ENCODE data around the gene SLC7A7. TPM values are rescaled to one million over a fixed set of nuclear protein-coding genes. Genes with fewer than 3 reads are reported as not detected.

SLC7A7 gene
- total and polyA plus RNA-seq, 2 of the 13 experiments (the other 11 are each of a cell fraction or from before 2014, with no cell fraction given), result 0.13 to 0.63 TPM

DNA sequence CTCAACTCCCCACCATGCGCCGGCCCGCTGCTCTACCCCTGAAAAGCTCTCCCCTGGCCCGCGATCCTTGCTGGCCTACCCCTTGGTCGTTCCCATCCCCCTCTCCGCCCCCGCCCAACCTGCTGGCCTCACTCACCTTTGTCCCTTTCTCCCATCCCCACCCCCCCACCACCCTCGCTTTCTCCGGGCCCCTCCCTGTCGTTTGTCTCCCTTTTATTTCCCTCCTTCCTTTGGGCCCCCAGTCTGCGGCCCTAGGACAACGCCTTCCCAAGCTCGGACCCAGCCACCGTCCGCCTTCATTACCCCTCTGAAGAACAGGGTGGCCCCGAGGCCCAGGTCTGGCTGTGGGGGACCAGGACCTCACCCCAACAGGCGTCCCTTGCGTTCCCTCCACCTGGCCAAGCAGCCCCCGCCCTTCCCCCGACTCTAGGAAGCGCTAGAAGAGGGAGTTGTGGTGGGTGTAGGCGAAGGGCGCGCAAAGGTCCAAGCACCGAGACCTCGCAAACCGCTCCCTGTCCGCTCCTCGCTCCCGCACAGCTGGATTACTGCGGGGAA is 6.9 kb upstream of the SLC7A7 start (continued):
- TF ChIP-seq ZNF687 (CRISPR knock-in tag; IDR thresholded peaks at IDR 0.05), result 0 out of 2 replicates have a peak, but pooled peaks have one; percentile 30
- peak; percentile 14 for TF ChIP-seq TAF15 (IDR thresholded peaks at IDR 0.05; ENCODE audit: low read depth, low read length, poor library complexity, severe bottlenecking)
- TF ChIP-seq HIVEP1 (CRISPR knock-in tag; IDR thresholded peaks at IDR 0.05), result 0 out of 2 replicates have a peak, but pooled peaks have one; percentile 29
- TF ChIP-seq MXD1 (CRISPR knock-in tag; IDR thresholded peaks at IDR 0.05), result 0 out of 2 replicates have a peak, but pooled peaks have one; percentile 35
- no peak for TF ChIP-seq ZNF629 (CRISPR knock-in tag; conservative IDR thresholded peaks at IDR 0.05)
- 0 out of 2 replicates have a peak, but pooled peaks have one; percentile 43 for TF ChIP-seq ZNF550 (CRISPR knock-in tag; IDR thresholded peaks at IDR 0.05; ENCODE audit: borderline replicate concordance)
- TF ChIP-seq, protein P1, sequence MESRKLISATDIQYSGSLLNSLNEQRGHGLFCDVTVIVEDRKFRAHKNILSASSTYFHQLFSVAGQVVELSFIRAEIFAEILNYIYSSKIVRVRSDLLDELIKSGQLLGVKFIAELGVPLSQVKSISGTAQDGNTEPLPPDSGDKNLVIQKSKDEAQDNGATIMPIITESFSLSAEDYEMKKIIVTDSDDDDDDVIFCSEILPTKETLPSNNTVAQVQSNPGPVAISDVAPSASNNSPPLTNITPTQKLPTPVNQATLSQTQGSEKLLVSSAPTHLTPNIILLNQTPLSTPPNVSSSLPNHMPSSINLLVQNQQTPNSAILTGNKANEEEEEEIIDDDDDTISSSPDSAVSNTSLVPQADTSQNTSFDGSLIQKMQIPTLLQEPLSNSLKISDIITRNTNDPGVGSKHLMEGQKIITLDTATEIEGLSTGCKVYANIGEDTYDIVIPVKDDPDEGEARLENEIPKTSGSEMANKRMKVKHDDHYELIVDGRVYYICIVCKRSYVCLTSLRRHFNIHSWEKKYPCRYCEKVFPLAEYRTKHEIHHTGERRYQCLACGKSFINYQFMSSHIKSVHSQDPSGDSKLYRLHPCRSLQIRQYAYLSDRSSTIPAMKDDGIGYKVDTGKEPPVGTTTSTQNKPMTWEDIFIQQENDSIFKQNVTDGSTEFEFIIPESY (CRISPR knock-in tag; IDR thresholded peaks at IDR 0.05), result peak; percentile 63; the same call in 1 of the 2 replicates
- 0 out of 2 replicates have a peak, but pooled peaks have one; percentile 53 for TF ChIP-seq ZBTB4 (CRISPR knock-in tag; IDR thresholded peaks at IDR 0.05; ENCODE audit: borderline replicate concordance)
- TF ChIP-seq MED1 (CRISPR knock-in tag; IDR thresholded peaks at IDR 0.05), result 0 out of 2 replicates have a peak, but pooled peaks have one; percentile 12
- TF ChIP-seq PITX1 (CRISPR knock-in tag; IDR thresholded peaks at IDR 0.05), result no peak; the same call in 1 of the 2 replicates
- 0 out of 2 replicates have a peak, but pooled peaks have one; percentile 21 for TF ChIP-seq ZNF788 (CRISPR knock-in tag; IDR thresholded peaks at IDR 0.05; ENCODE audit: borderline replicate concordance)
- TF ChIP-seq ZFYVE20 (CRISPR knock-in tag; IDR thresholded peaks at IDR 0.05; ENCODE audit: borderline replicate concordance, low read depth), result no peak
- peak; percentile 91; the same call in 1 of the 2 replicates for TF ChIP-seq EED (CRISPR knock-in tag; IDR thresholded peaks at IDR 0.05)
- TF ChIP-seq TCF7L2 (IDR thresholded peaks at IDR 0.05; ENCODE audit: low read depth, low read length), result no peak
- peak; percentile 32 for TF ChIP-seq HNRNPK (IDR thresholded peaks at IDR 0.05; ENCODE audit: low read depth, low read length, poor library complexity, severe bottlenecking)
- TF ChIP-seq, protein P2, sequence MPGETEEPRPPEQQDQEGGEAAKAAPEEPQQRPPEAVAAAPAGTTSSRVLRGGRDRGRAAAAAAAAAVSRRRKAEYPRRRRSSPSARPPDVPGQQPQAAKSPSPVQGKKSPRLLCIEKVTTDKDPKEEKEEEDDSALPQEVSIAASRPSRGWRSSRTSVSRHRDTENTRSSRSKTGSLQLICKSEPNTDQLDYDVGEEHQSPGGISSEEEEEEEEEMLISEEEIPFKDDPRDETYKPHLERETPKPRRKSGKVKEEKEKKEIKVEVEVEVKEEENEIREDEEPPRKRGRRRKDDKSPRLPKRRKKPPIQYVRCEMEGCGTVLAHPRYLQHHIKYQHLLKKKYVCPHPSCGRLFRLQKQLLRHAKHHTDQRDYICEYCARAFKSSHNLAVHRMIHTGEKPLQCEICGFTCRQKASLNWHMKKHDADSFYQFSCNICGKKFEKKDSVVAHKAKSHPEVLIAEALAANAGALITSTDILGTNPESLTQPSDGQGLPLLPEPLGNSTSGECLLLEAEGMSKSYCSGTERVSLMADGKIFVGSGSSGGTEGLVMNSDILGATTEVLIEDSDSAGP (CRISPR knock-in tag; IDR thresholded peaks at IDR 0.05; ENCODE audit: borderline replicate concordance), result peak; percentile 27; the same call in 1 of the 2 replicates

Measured in HepG2 (cell line).